GM21576 (cell line): ENCODE results near the gene PHF23.
"Not testable (repeated sequence)": the region's sequence is repeated elsewhere in the genome, so short reads cannot be mapped to it uniquely, and the experiment has no call there.

Source experiments
- ATAC-seq: cut with Tn5 transposase; IDR thresholded peaks from one replicate; pipeline ENCODE4 v1.9.1; 2021; ENCODE audit warnings: mild to moderate bottlenecking, moderate library complexity; ENCODE audit not compliant: unreplicated experiment

Gene PHF23

GRCh38 chr17:7258731-7259554 is 19.7 kb upstream of the PHF23 start:
- ATAC-seq = no peak

GRCh38 chr17:7256766-7257456 is 17.7 kb upstream of the PHF23 start:
- ATAC-seq = no peak

- ATAC-seq = no peak
Measured at GRCh38 chr17:7254511-7254910, 15.3 kb upstream of the PHF23 start.

- no peak for ATAC-seq
Measured at GRCh38 chr17:7253082-7253481, 13.8 kb upstream of the PHF23 start.

GRCh38 chr17:7252176-7253043 is 13.2 kb upstream of the PHF23 start, which contains the start of gene ELP5:
TSS of gene ELP5 (plus strand) at chr17:7252215. CDS start at chr17:7252551, 336 bp downstream.
- ATAC-seq = peak; percentile 51

GRCh38 chr17:7251661-7252175 is 12.5 kb upstream of the PHF23 start, which contains the start of gene CTDNEP1:
TSS of gene CTDNEP1 (minus strand) at chr17:7251734. CDS start at chr17:7251296, 438 bp downstream.
- peak; percentile 76 for ATAC-seq

- ATAC-seq = no peak
Measured at GRCh38 chr17:7250695-7251627, 11.7 kb upstream of the PHF23 start.

- no peak for ATAC-seq
Measured at GRCh38 chr17:7249830-7250229, 10.6 kb upstream of the PHF23 start.

- no peak for ATAC-seq
Measured at GRCh38 chr17:7249214-7249613, 10.0 kb upstream of the PHF23 start.

- no peak for ATAC-seq
Measured at GRCh38 chr17:7248796-7249195, 9.5 kb upstream of the PHF23 start.

- no peak for ATAC-seq
Measured at GRCh38 chr17:7246779-7247178, 7.5 kb upstream of the PHF23 start.

- ATAC-seq = not testable (repeated sequence)
Measured at GRCh38 chr17:7243838-7244237, 4.6 kb upstream of the PHF23 start.

GRCh38 chr17:7243453-7243729 is 4.1 kb upstream of the PHF23 start:
- no peak for ATAC-seq

- peak; percentile 37 for ATAC-seq
Measured at GRCh38 chr17:7242717-7243452, 3.6 kb upstream of the PHF23 start.

GRCh38 chr17:7241783-7242716 is 2.8 kb upstream of the PHF23 start, which contains the start of gene GABARAP:
TSS of gene GABARAP (minus strand) at chr17:7242449. CDS start at chr17:7242330, 119 bp downstream.
- ATAC-seq = no peak

GRCh38 chr17:7241090-7241733 is 2.0 kb upstream of the PHF23 start:
- no peak for ATAC-seq

- ATAC-seq = no peak
Measured at GRCh38 chr17:7240375-7240774, 1.1 kb upstream of the PHF23 start.
